ENCODE measurements around the gene PTK6. TPM values are rescaled to one million over a fixed set of nuclear protein-coding genes. Genes with fewer than 3 reads are reported as not detected.
A peak's percentile ranks its signal among the peaks of the same experiment; 100 is the strongest.

PTK6 gene
- total and polyA plus RNA-seq, 5 donors from 2014 or later, result 0.15 to 0.21 (median 0.19) TPM; not detected in 1

DNA sequence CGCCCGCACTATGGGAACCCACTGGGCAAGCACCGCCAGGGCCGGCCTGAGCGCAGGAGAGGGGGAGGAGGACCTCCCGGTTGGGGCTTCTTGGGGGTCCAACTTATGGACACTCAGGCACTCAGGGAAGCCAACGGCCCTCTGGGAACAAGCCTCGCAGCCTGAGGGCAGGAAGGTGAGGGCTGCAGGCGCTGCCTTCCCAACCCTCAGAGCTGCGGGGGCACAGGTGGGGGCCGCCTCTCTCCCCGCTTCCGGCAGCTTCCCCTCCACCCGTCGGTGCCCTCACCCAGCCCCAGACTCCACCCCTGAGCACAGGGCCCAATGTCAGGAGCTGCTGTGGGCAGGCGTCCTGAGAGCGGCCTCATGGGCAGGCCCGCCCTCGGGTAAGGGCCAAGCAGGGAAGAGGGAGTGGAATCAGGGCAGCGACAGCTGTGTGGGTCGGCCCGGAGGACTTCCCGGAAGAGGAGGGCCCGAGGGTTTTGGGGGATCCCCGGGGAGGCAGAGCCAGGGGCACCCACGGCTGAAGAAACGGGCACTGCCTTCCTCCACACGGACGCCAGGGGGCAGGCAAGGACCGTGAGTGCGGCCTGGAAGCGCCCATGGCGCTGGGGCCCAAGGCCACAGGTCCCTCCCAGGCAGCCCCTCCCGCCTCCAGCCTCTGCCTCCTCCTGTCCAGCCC lies 488 bp upstream of the PTK6 start:
- peak; percentile 87 to 95 (median 92) for DNase-seq
- H3K27me3 Mint-ChIP-seq, result no peaks in the 10 kb centered on the region
- no peaks in the 10 kb centered on the region for H3K27me3 ChIP-seq (ENCODE audit: control insufficient read depth, insufficient read depth, low read length)
- no peaks in the 10 kb centered on the region for H3K36me3 Mint-ChIP-seq
- no peaks in the 10 kb centered on the region for H3K9me3 ChIP-seq (ENCODE audit: control insufficient read depth in 2 of 2, low read length in 2 of 2)
- H3K4me3 ChIP-seq (ENCODE audit: low read depth, low read length), result no peak overlapping the region
- peak overlapping the region in 2 of 3 donors; percentile 55 to 91 for H3K27ac Mint-ChIP-seq
- peaks cover 23% of the 10 kb centered on the region for H3K4me1 ChIP-seq (ENCODE audit: control insufficient read depth, insufficient read depth, low read length, poor library complexity, severe bottlenecking)
- H3K4me3 Mint-ChIP-seq, result peak overlapping the region; percentile 72 to 84 (median 80)
- ATAC-seq (ENCODE audit: low read depth in 2 of 2), result peak; percentile 87 to 88
- no peaks in the 10 kb centered on the region for H3K36me3 ChIP-seq (ENCODE audit: control insufficient read depth, insufficient read depth, low read length)
- peak overlapping the region; percentile 86 for H3K27ac ChIP-seq (ENCODE audit: insufficient read depth, low read length, poor library complexity, severe bottlenecking)
- peaks cover 0 to 15% (median 0%) of the 10 kb centered on the region in 4 donors for H3K4me1 Mint-ChIP-seq
- H3K9me3 Mint-ChIP-seq, result no peaks in the 10 kb centered on the region

DNA sequence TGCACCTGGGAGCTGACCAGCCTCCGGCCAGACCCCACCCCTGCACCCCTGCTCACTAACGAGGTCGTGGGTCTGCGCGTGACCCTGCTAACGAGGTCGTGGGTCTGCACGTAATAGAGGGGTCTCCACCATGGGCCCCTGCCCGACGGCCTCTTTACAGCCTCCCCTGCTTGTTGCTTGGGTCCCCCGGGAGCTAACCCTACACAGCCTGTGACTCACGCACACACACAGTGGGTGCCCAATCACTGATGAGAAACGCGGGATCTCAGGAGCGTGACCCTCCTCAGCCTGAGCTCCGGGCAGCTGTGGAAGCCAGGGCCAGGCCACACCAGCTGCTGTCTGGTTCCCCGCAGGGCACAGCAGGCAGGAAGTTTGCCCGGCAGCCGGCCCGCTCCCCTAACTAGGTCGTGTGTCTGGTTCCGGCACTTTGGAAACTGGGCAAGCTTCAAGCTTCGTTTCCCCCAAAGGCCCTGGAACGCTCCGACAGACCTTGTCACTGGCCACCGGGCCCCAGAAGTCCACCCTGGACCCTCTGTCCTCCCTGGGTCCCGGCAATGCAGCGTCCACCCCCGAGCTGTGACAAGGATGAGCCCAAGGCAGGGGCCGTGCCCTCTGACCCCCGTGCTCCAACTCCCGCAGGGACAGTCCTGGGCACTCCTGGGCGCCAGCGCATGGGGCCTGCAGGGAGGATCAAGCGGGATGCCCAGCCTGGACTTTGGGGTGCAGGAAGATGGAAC lies 767 bp downstream of the PTK6 start:
- H3K4me1 ChIP-seq (ENCODE audit: control insufficient read depth, insufficient read depth, low read length, poor library complexity, severe bottlenecking), result peaks cover 23% of the 10 kb centered on the region
- H3K27ac ChIP-seq (ENCODE audit: insufficient read depth, low read length, poor library complexity, severe bottlenecking), result no peak overlapping the region
- no peak overlapping the region for H3K4me3 ChIP-seq (ENCODE audit: low read depth, low read length)
- Mint-ChIP-seq H3K4me1 (peaks cover 0 to 14% (median 2%) of the 10 kb centered on the region in 4 donors), H3K36me3 (no peaks in the 10 kb centered on the region), H3K27me3 (no peaks in the 10 kb centered on the region), H3K9me3 (no peaks in the 10 kb centered on the region), H3K27ac (peak overlapping the region in 1 of 3 donors; percentile 43), H3K4me3 (peak overlapping the region in 1 of 4 donors; percentile 16)
- no peaks in the 10 kb centered on the region for H3K9me3 ChIP-seq (ENCODE audit: control insufficient read depth in 2 of 2, low read length in 2 of 2)
- ATAC-seq (ENCODE audit: low read depth in 2 of 2), result no peak
- H3K36me3 ChIP-seq (ENCODE audit: control insufficient read depth, insufficient read depth, low read length), result no peaks in the 10 kb centered on the region
- H3K27me3 ChIP-seq (ENCODE audit: control insufficient read depth, insufficient read depth, low read length), result no peaks in the 10 kb centered on the region
- no peak for DNase-seq

DNA sequence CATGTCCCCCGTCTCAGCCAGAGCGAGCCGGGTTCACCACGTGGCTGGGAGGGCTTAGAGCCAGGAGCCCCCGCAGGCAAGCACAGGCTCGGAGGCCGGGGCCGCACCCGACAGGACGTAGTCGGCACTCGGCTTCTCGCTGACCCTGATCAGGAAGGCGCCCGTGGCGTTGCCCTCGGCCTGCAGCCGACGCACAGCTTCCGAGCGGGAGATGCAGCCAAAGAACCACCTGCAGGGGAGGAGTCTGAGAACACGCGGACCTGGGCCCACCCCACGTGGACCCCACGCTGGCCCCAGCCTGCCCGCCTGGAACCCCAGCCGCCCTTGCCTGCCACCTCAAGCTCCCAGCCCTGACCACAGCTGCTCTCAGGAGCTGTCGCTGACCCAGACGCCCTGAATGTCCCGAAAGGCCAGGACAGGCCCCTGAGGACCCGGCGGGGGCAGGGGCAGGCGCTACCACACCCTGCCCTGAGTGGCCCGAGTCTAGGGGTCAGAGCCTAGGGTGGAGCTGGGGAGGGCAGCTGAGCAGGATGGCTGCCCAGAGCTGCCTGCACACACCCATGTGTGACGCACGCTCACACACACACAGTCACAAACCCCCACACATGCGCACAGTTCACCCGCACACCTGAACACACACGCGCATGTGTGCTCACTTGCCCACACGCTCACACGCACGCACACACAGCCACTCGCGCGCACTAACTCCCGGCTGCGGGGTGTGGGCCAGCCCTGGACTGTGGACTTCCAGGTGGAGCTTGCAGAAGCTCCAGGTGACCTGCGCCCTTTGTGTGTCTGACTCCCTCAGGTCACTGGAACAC lies 2.1 kb downstream of the PTK6 start:
- Histone ChIP-seq H3K27me3 (ENCODE audit: control insufficient read depth, insufficient read depth, low read length) (no peaks in the 10 kb centered on the region), H3K36me3 (ENCODE audit: control insufficient read depth, insufficient read depth, low read length) (no peaks in the 10 kb centered on the region), H3K4me3 (ENCODE audit: low read depth, low read length) (no peak overlapping the region), H3K4me1 (ENCODE audit: control insufficient read depth, insufficient read depth, low read length, poor library complexity, severe bottlenecking) (peaks cover 23% of the 10 kb centered on the region), H3K9me3 (ENCODE audit: control insufficient read depth in 2 of 2, low read length in 2 of 2) (no peaks in the 10 kb centered on the region), H3K27ac (ENCODE audit: insufficient read depth, low read length, poor library complexity, severe bottlenecking) (no peak overlapping the region)
- ATAC-seq (ENCODE audit: low read depth in 2 of 2) (no peak), DNase-seq (no peak)
- no peaks in the 10 kb centered on the region for H3K9me3 Mint-ChIP-seq
- H3K4me3 Mint-ChIP-seq, result no peak overlapping the region
- H3K27ac Mint-ChIP-seq, result no peak overlapping the region
- H3K4me1 Mint-ChIP-seq, result peaks cover 0 to 14% (median 2%) of the 10 kb centered on the region in 4 donors
- no peaks in the 10 kb centered on the region for H3K36me3 Mint-ChIP-seq
- no peaks in the 10 kb centered on the region for H3K27me3 Mint-ChIP-seq

- Histone ChIP-seq H3K27me3 (ENCODE audit: control insufficient read depth, insufficient read depth, low read length) (no peaks in the 10 kb centered on the region), H3K27ac (ENCODE audit: insufficient read depth, low read length, poor library complexity, severe bottlenecking) (no peak overlapping the region), H3K36me3 (ENCODE audit: control insufficient read depth, insufficient read depth, low read length) (no peaks in the 10 kb centered on the region), H3K4me1 (ENCODE audit: control insufficient read depth, insufficient read depth, low read length, poor library complexity, severe bottlenecking) (peaks cover 23% of the 10 kb centered on the region), H3K4me3 (ENCODE audit: low read depth, low read length) (no peak overlapping the region), H3K9me3 (ENCODE audit: control insufficient read depth in 2 of 2, low read length in 2 of 2) (no peaks in the 10 kb centered on the region)
- DNase-seq (no peak), ATAC-seq (ENCODE audit: low read depth in 2 of 2) (no peak)
- Mint-ChIP-seq H3K4me1 (peaks cover 0 to 14% (median 2%) of the 10 kb centered on the region in 4 donors), H3K4me3 (no peak overlapping the region), H3K27me3 (no peaks in the 10 kb centered on the region), H3K27ac (no peak overlapping the region), H3K9me3 (no peaks in the 10 kb centered on the region), H3K36me3 (no peaks in the 10 kb centered on the region)
Observed at GRCh38 chr20:63534427-63534830, 2.7 kb downstream of the PTK6 start.

DNA sequence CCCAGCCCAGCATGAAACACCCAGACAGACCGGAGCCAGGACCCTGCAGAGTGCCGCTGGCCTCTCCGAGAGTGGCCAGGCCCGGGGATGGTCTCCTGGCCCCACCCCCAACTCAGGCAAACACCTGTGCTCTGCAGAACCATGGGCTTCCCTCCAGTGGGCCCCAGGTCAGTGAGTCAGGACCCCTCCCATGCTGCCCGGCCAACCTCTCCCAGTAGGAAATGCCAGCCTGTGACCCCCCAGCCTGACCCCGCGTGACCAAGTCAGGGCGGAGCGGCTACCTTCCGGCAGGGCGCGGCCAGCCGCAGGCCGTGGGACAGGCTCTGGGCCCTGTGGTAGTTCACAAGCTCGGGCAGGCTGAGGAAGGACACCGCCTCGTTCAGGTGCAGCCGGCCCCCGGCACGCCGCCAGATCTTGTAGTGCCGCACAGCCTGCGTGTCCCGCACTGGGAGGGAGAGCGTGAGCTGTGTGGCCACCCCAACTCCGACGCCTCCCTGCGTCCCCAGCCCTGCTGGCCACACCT lies 3.2 kb downstream of the PTK6 start:
- H3K4me3 Mint-ChIP-seq, result peak overlapping the region in 1 of 4 donors; percentile 38
- Histone ChIP-seq H3K4me1 (ENCODE audit: control insufficient read depth, insufficient read depth, low read length, poor library complexity, severe bottlenecking) (peaks cover 22% of the 10 kb centered on the region), H3K4me3 (ENCODE audit: low read depth, low read length) (no peak overlapping the region), H3K27ac (ENCODE audit: insufficient read depth, low read length, poor library complexity, severe bottlenecking) (no peak overlapping the region), H3K9me3 (ENCODE audit: control insufficient read depth in 2 of 2, low read length in 2 of 2) (no peaks in the 10 kb centered on the region), H3K27me3 (ENCODE audit: control insufficient read depth, insufficient read depth, low read length) (no peaks in the 10 kb centered on the region), H3K36me3 (ENCODE audit: control insufficient read depth, insufficient read depth, low read length) (no peaks in the 10 kb centered on the region)
- H3K9me3 Mint-ChIP-seq, result no peaks in the 10 kb centered on the region
- DNase-seq, result no peak
- ATAC-seq (ENCODE audit: low read depth in 2 of 2), result no peak
- no peak overlapping the region for H3K27ac Mint-ChIP-seq
- no peaks in the 10 kb centered on the region for H3K36me3 Mint-ChIP-seq
- no peaks in the 10 kb centered on the region for H3K27me3 Mint-ChIP-seq
- H3K4me1 Mint-ChIP-seq, result peaks cover 0 to 12% (median 2%) of the 10 kb centered on the region in 4 donors

- H3K36me3 Mint-ChIP-seq, result no peaks in the 10 kb centered on the region
- no peak for DNase-seq
Observed at GRCh38 chr20:63533388-63533787, 3.8 kb downstream of the PTK6 start.

DNA sequence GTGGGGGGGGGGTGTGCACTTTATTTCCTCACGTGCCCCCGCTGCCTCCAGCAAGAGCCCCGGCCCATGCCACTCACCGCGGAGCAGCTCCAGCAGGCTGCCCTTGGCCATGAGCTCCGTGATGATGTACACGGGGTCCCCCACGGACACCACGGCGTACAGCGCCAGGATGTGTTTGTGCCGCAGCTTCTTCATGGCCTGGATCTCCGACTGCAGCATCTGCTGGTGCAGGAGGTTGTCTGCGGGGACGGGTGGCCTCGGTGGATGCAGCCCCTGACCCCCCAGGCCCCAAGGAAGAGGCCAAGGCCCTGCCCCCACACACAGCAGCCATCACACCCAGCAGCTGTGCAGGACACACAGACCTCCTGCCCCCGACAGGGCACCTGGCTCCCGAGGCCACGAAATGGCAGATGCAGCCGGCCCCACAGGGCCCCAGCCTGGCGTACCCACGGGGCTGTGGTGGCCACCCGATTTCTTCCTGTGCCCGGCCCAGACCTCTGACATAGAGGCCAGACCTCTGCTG lies 4.7 kb downstream of the PTK6 start:
- Histone ChIP-seq H3K4me1 (ENCODE audit: control insufficient read depth, insufficient read depth, low read length, poor library complexity, severe bottlenecking) (peaks cover 8% of the 10 kb centered on the region), H3K36me3 (ENCODE audit: control insufficient read depth, insufficient read depth, low read length) (no peaks in the 10 kb centered on the region), H3K4me3 (ENCODE audit: low read depth, low read length) (no peak overlapping the region), H3K27me3 (ENCODE audit: control insufficient read depth, insufficient read depth, low read length) (no peaks in the 10 kb centered on the region), H3K27ac (ENCODE audit: insufficient read depth, low read length, poor library complexity, severe bottlenecking) (no peak overlapping the region), H3K9me3 (ENCODE audit: control insufficient read depth in 2 of 2, low read length in 2 of 2) (no peaks in the 10 kb centered on the region)
- Mint-ChIP-seq H3K27me3 (peaks cover 5% of the 10 kb centered on the region), H3K36me3 (no peaks in the 10 kb centered on the region), H3K4me1 (peaks cover 0 to 9% (median 4%) of the 10 kb centered on the region in 4 donors), H3K9me3 (no peaks in the 10 kb centered on the region), H3K4me3 (peak overlapping the region in 2 of 4 donors; percentile 72 to 96), H3K27ac (no peak overlapping the region)
- DNase-seq (no peak), ATAC-seq (ENCODE audit: low read depth in 2 of 2) (no peak)

More at GRCh38 chr20:63533388-63533787, 3.8 kb downstream of the PTK6 start:
- H3K27ac Mint-ChIP-seq, result no peak overlapping the region
- no peaks in the 10 kb centered on the region for H3K9me3 Mint-ChIP-seq
- Histone ChIP-seq H3K27me3 (ENCODE audit: control insufficient read depth, insufficient read depth, low read length) (no peaks in the 10 kb centered on the region), H3K27ac (ENCODE audit: insufficient read depth, low read length, poor library complexity, severe bottlenecking) (no peak overlapping the region), H3K9me3 (ENCODE audit: control insufficient read depth in 2 of 2, low read length in 2 of 2) (no peaks in the 10 kb centered on the region), H3K4me1 (ENCODE audit: control insufficient read depth, insufficient read depth, low read length, poor library complexity, severe bottlenecking) (peaks cover 17% of the 10 kb centered on the region), H3K4me3 (ENCODE audit: low read depth, low read length) (no peak overlapping the region), H3K36me3 (ENCODE audit: control insufficient read depth, insufficient read depth, low read length) (no peaks in the 10 kb centered on the region)
- peak overlapping the region in 1 of 4 donors; percentile 38 for H3K4me3 Mint-ChIP-seq
- no peak for ATAC-seq (ENCODE audit: low read depth in 2 of 2)
- H3K27me3 Mint-ChIP-seq, result no peaks in the 10 kb centered on the region
- H3K4me1 Mint-ChIP-seq, result peaks cover 0 to 15% (median 4%) of the 10 kb centered on the region in 4 donors
